RWPE1 (cell line): ENCODE results near the gene AATK.

ENCODE experiments used
- CTCF ChIA-PET: fragments of 350-600 bp; sonication (Branson Sonifier 250); formaldehyde crosslinking; extraction: SDS; loops from one replicate; lab custom pipeline; 2021; lab: Yijun Ruan, JAX
- POLR2A ChIA-PET: fragments of 400-600 bp; formaldehyde crosslinking; extraction: SDS; loops from one replicate; lab custom pipeline; 2020; ENCODE audit warnings: antibody characterized with exemption; ENCODE audit not compliant: low non-redundant PET; lab: Yijun Ruan, JAX
- DNase-seq: peaks from one replicate; pipeline ENCODE4 v3.0.0; 2012; ENCODE audit warnings: low spot score
- H3K27ac ChIP-seq: fragments of 450-650 bp; 2 replicates; pipeline ENCODE4 v1.5.1; 2017
- TF ChIP-seq, protein P1 (sequence below): fragments of 450-650 bp; conservative IDR thresholded peaks from 2 replicates; pipeline ENCODE4 v1.5.1; 2017; ENCODE audit warnings: low read depth, mild to moderate bottlenecking

AATK gene

DNA sequence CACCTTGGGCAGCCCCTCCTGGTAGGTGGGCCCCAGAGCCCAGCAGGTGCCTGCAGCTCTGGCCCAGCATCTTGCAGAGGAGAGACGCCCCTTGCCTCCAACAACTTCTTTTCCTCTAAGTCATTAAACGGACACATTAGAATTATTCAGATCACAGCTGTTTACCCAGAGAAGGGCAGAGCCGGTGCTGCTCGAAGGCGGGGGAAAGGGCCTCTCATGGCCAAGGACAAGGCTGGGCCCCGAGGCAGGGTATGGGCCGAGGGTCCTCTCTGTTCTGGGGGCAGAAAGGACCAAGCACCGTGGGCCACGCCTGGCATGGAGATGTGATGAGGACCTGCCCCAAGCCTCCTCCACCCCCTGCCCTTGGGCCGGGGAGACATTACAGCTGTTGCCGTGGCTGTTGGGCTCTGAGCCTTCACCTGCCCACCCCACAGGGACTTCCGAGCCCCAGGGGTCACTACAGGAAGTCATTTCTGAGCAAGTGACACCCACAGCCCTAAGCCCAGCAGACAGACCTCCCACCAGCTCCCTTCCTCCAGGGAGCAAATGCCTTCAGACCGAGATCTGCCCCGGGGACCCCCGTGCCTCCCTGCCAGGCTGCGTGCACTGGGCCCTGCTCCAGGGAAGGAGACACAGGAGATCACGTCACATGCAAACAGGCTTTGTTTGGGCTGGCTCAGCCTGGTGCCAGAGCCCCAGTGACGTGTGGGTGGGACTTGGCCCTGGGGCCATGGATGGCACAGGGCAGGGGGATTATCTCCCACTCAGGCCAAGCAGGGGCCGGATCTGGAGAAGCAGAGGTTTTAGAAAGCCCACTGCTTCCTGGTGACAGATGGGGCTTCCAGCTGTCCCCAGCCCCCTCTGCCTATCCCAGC, 1.4 kb downstream of the AATK start:
- TF ChIP-seq, protein P1, sequence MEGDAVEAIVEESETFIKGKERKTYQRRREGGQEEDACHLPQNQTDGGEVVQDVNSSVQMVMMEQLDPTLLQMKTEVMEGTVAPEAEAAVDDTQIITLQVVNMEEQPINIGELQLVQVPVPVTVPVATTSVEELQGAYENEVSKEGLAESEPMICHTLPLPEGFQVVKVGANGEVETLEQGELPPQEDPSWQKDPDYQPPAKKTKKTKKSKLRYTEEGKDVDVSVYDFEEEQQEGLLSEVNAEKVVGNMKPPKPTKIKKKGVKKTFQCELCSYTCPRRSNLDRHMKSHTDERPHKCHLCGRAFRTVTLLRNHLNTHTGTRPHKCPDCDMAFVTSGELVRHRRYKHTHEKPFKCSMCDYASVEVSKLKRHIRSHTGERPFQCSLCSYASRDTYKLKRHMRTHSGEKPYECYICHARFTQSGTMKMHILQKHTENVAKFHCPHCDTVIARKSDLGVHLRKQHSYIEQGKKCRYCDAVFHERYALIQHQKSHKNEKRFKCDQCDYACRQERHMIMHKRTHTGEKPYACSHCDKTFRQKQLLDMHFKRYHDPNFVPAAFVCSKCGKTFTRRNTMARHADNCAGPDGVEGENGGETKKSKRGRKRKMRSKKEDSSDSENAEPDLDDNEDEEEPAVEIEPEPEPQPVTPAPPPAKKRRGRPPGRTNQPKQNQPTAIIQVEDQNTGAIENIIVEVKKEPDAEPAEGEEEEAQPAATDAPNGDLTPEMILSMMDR, result no peak
- DNase-seq, result no peak
- POLR2A ChIA-PET, result no interaction called here
- H3K27ac ChIP-seq, result no peak overlapping the region
- CTCF ChIA-PET, result no interaction called here

DNA sequence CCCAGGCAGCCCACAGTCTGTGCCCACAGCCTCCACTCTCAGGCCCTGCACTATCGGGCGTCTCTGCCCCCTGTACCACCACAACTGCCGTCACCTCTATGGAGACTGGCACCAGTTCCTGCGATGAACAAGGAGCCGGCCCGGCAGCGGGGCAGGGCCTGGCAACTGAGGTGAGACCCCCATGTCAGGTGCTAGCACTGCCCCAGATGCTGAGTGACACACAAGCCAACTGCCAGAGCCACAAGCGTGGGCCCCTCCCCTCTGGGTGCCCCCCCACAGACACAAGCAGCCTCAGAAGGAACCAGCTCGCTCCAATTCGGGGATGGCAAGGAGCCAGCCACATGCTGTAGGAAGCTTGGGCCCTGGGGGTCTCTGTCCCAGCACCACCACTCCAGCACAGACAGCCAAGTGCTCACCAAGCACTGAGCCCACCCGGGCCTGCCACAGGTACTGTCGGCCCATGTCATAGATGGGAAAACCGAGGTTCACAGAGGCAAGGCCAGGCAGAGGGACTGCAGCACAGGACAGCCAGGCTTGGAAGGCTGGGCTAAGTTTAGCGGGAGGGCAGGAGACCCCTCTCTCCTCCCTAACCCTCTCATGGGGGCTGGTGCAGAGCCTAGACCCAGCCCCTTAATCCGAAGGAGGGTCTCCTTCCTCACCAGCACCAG, 2.2 kb downstream of the AATK start:
- POLR2A ChIA-PET, result no interaction called here
- no peak for DNase-seq
- CTCF ChIA-PET, result no interaction called here
- TF ChIP-seq, protein P1, result no peak
- H3K27ac ChIP-seq, result no peak overlapping the region

DNA sequence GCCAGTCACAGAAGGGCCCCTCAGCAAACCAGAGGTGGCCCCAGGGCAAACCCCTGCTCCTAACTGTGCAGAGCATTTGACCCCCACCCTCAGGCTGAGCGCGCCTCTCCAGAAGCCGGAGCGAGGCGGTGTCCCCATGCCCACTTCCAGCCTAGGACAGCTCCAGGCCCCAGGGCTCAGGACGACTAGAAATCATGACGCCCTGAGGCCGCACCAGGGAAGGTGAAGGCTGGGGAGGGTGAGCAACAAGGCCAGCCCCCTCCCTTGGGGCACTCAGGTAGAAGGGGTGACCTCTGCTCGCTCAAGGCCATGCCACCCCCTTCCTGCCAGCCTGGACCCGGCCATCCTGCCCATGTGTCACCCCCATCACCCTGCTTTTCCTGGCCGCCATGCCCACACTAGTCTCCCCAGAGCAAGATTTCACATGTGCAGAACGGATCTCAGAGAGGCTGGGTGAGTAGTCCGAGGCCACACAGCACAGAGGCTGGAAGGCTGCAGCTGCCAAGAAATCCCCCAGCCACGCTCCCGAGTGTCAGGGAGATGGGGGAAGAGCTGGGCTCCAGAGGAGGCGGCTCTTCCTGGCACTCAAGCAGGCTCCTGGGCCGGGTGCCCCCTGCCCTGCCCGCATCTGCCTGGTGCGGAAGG, 2.8 kb downstream of the AATK start:
- TF ChIP-seq, protein P1, result no peak
- ChIA-PET POLR2A (no interaction called here), CTCF (interaction anchor here (0.7 kb wide), 1 partner anchor 130 kb away, joined by 5 read pairs; no protein-coding TSS in a partner anchor)
- no peak overlapping the region for H3K27ac ChIP-seq
- no peak for DNase-seq

DNA sequence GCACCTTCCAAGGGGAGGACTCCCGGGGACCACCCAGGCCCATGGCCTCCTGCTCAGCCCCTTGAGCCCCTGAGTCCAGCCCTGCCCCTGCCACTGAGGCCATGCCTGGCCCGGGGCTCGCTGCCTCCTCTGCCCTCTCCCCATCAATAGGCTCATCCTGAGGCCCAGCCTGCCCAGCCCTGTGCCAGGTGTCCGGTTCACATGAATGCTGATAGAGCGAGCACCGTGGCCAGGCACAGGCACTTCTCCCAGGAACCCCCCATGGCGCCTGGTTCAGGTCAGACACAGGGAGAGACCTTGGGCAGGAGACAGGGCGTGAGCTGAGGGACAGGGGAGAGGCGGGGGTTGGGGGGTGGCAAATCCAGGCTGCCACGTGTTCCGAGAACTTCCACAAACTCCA, 3.5 kb downstream of the AATK start:
- no peak overlapping the region for H3K27ac ChIP-seq
- no peak for DNase-seq
- POLR2A ChIA-PET, result no interaction called here
- CTCF ChIA-PET, result interaction anchor here (0.7 kb wide), 1 partner anchor 130 kb away, joined by 5 read pairs; no protein-coding TSS in a partner anchor
- TF ChIP-seq, protein P1, result no peak

DNA sequence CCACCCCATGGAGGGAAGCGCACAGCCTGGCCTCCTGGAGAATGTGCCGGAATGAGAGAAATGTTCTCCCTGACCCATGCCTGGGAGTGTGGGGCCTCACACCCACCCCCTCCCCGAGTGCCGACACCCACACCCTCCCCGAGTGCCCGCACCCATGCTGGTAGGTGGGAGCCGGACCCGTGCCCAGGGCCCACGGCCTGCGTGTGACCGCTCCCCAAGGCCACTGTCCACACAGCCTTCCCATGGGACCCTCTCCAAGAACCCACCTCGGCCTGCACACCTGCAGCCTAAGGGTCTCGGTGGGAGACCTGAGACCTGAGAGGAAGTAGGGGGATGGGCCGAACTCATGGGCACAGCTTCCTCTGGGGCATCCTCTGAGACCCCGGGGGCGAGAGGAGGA, 4.0 kb downstream of the AATK start:
- ChIA-PET POLR2A (no interaction called here), CTCF (no interaction called here)
- H3K27ac ChIP-seq, result no peak overlapping the region
- TF ChIP-seq, protein P1, result no peak
- DNase-seq, result no peak

DNA sequence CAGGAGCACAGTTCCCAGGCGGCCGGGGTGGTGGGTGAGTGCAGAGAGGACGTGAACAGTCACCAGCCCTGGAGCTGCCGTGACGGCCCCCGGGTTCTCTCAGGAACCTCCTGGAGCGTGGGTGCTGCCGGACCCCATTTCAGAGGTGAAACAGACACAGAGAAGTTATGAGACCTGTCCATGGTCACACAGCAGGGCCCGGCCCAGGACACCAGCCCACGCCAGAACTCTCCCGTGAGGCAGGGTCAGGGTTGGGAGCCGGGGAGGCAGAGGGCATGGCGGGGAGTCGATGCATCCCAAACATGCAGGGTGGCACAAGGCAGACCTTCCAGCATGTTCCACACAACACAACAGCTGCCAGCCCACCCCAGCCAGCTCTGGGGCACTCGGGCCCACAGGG, 4.5 kb downstream of the AATK start:
- ChIA-PET POLR2A (no interaction called here), CTCF (no interaction called here)

More for the DNA sequence above, 4.5 kb downstream of the AATK start:
- no peak overlapping the region for H3K27ac ChIP-seq
- no peak for DNase-seq
- TF ChIP-seq, protein P1, result no peak
